ENCODE measurements around the gene RCL1.
A peak's percentile ranks its signal among the peaks of the same experiment; 100 is the strongest.
"Not testable (repeated sequence)": the region's sequence is repeated elsewhere in the genome, so short reads cannot be mapped to it uniquely, and the experiment has no call there.

The RCL1 gene

GRCh38 chr9:4783191-4783590, 9.6 kb upstream of the RCL1 start:
- H3K4me3 ChIP-seq (ENCODE audit: low read length); DNase-seq (ENCODE audit: low read depth, low spot score); H3K27me3 ChIP-seq (ENCODE audit: control insufficient read depth, insufficient read depth, low read length); H3K36me3 ChIP-seq (ENCODE audit: control insufficient read depth, insufficient read depth, low read length); H3K9me3 ChIP-seq (ENCODE audit: control insufficient read depth, insufficient read depth, low read length); H3K4me1 ChIP-seq (ENCODE audit: control insufficient read depth, insufficient read depth, low read length); H3K27ac ChIP-seq (ENCODE audit: low read length): not testable (repeated sequence)
- WGBS (ENCODE audit: insufficient coverage, insufficient read length), result no CpG with 5 or more reads among the region's 4 CpGs

GRCh38 chr9:4784403-4784802, 8.3 kb upstream of the RCL1 start:
- H3K27me3 ChIP-seq (ENCODE audit: control insufficient read depth, insufficient read depth, low read length), result no peaks in the 10 kb centered on the region
- H3K4me3 ChIP-seq (ENCODE audit: low read length), result no peak overlapping the region

GRCh38 chr9:4786599-4786998, 6.1 kb upstream of the RCL1 start:
- DNase-seq (ENCODE audit: low read depth, low spot score), result no peak
- H3K27me3 ChIP-seq (ENCODE audit: control insufficient read depth, insufficient read depth, low read length), result no peaks in the 10 kb centered on the region
- WGBS (ENCODE audit: insufficient coverage, insufficient read length), result no CpG with 5 or more reads among the region's 4 CpGs
- no peaks in the 10 kb centered on the region for H3K36me3 ChIP-seq (ENCODE audit: control insufficient read depth, insufficient read depth, low read length)
- no peak overlapping the region for H3K27ac ChIP-seq (ENCODE audit: low read length)
- no peak overlapping the region for H3K4me3 ChIP-seq (ENCODE audit: low read length)
- no peaks in the 10 kb centered on the region for H3K4me1 ChIP-seq (ENCODE audit: control insufficient read depth, insufficient read depth, low read length)
- no peaks in the 10 kb centered on the region for H3K9me3 ChIP-seq (ENCODE audit: control insufficient read depth, insufficient read depth, low read length)

More at GRCh38 chr9:4784403-4784802, 8.3 kb upstream of the RCL1 start:
- H3K36me3 ChIP-seq (ENCODE audit: control insufficient read depth, insufficient read depth, low read length), result no peaks in the 10 kb centered on the region
- no CpG with 5 or more reads among the region's 2 CpGs for WGBS (ENCODE audit: insufficient coverage, insufficient read length)
- H3K9me3 ChIP-seq (ENCODE audit: control insufficient read depth, insufficient read depth, low read length), result no peaks in the 10 kb centered on the region
- no peak for DNase-seq (ENCODE audit: low read depth, low spot score)
- no peak overlapping the region for H3K27ac ChIP-seq (ENCODE audit: low read length)
- no peaks in the 10 kb centered on the region for H3K4me1 ChIP-seq (ENCODE audit: control insufficient read depth, insufficient read depth, low read length)

- Histone ChIP-seq H3K27ac (ENCODE audit: low read length) (no peak overlapping the region), H3K9me3 (ENCODE audit: control insufficient read depth, insufficient read depth, low read length) (no peaks in the 10 kb centered on the region), H3K27me3 (ENCODE audit: control insufficient read depth, insufficient read depth, low read length) (no peaks in the 10 kb centered on the region), H3K36me3 (ENCODE audit: control insufficient read depth, insufficient read depth, low read length) (no peaks in the 10 kb centered on the region), H3K4me3 (ENCODE audit: low read length) (no peak overlapping the region), H3K4me1 (ENCODE audit: control insufficient read depth, insufficient read depth, low read length) (no peaks in the 10 kb centered on the region)
- WGBS (ENCODE audit: insufficient coverage, insufficient read length), result no CpG with 5 or more reads among the region's 1 CpG
- no peak for DNase-seq (ENCODE audit: low read depth, low spot score)
Measured at GRCh38 chr9:4787876-4788275, 4.9 kb upstream of the RCL1 start.

- Histone ChIP-seq H3K4me3 (ENCODE audit: low read length) (no peak overlapping the region), H3K27ac (ENCODE audit: low read length) (no peak overlapping the region)
- no CpG with 5 or more reads among the region's 6 CpGs for WGBS (ENCODE audit: insufficient coverage, insufficient read length)
Measured at GRCh38 chr9:4788703-4789102, 4.0 kb upstream of the RCL1 start.

GRCh38 chr9:4792054-4792571, 631 bp upstream of the RCL1 start:
- WGBS (ENCODE audit: insufficient coverage, insufficient read length), result no CpG with 5 or more reads among the region's 23 CpGs
- no peak overlapping the region for H3K27ac ChIP-seq (ENCODE audit: low read length)
- H3K27me3 ChIP-seq (ENCODE audit: control insufficient read depth, insufficient read depth, low read length), result no peaks in the 10 kb centered on the region
- no peaks in the 10 kb centered on the region for H3K9me3 ChIP-seq (ENCODE audit: control insufficient read depth, insufficient read depth, low read length)
- H3K4me1 ChIP-seq (ENCODE audit: control insufficient read depth, insufficient read depth, low read length), result peaks cover 3% of the 10 kb centered on the region; the same call in 1 of the 2 replicates
- H3K4me3 ChIP-seq (ENCODE audit: low read length), result peak overlapping the region; percentile 56; the same call in 1 of the 2 replicates
- no peaks in the 10 kb centered on the region for H3K36me3 ChIP-seq (ENCODE audit: control insufficient read depth, insufficient read depth, low read length)
- peak; percentile 27 for DNase-seq (ENCODE audit: low read depth, low spot score)

More at GRCh38 chr9:4788703-4789102, 4.0 kb upstream of the RCL1 start:
- no peaks in the 10 kb centered on the region for H3K36me3 ChIP-seq (ENCODE audit: control insufficient read depth, insufficient read depth, low read length)
- no peaks in the 10 kb centered on the region for H3K4me1 ChIP-seq (ENCODE audit: control insufficient read depth, insufficient read depth, low read length)
- H3K9me3 ChIP-seq (ENCODE audit: control insufficient read depth, insufficient read depth, low read length), result no peaks in the 10 kb centered on the region
- no peaks in the 10 kb centered on the region for H3K27me3 ChIP-seq (ENCODE audit: control insufficient read depth, insufficient read depth, low read length)
- no peak for DNase-seq (ENCODE audit: low read depth, low spot score)

- WGBS (ENCODE audit: insufficient coverage, insufficient read length), result no CpG with 5 or more reads among the region's 23 CpGs
- H3K9me3 ChIP-seq (ENCODE audit: control insufficient read depth, insufficient read depth, low read length), result no peaks in the 10 kb centered on the region
- no peaks in the 10 kb centered on the region for H3K27me3 ChIP-seq (ENCODE audit: control insufficient read depth, insufficient read depth, low read length)
- peaks cover 6% of the 10 kb centered on the region; the same call in 1 of the 2 replicates for H3K4me1 ChIP-seq (ENCODE audit: control insufficient read depth, insufficient read depth, low read length)
- DNase-seq (ENCODE audit: low read depth, low spot score), result no peak
- no peaks in the 10 kb centered on the region for H3K36me3 ChIP-seq (ENCODE audit: control insufficient read depth, insufficient read depth, low read length)
- no peak overlapping the region for H3K27ac ChIP-seq (ENCODE audit: low read length)
- H3K4me3 ChIP-seq (ENCODE audit: low read length), result peak overlapping the region; percentile 72; the same call in 1 of the 2 replicates
Measured at GRCh38 chr9:4793459-4794395, 983 bp downstream of the RCL1 start.

GRCh38 chr9:4794691-4795090, 1.9 kb downstream of the RCL1 start:
- Histone ChIP-seq H3K36me3 (ENCODE audit: control insufficient read depth, insufficient read depth, low read length) (no peaks in the 10 kb centered on the region), H3K4me3 (ENCODE audit: low read length) (no peak overlapping the region), H3K4me1 (ENCODE audit: control insufficient read depth, insufficient read depth, low read length) (peaks cover 6% of the 10 kb centered on the region; the same call in 1 of the 2 replicates), H3K9me3 (ENCODE audit: control insufficient read depth, insufficient read depth, low read length) (no peaks in the 10 kb centered on the region), H3K27me3 (ENCODE audit: control insufficient read depth, insufficient read depth, low read length) (no peaks in the 10 kb centered on the region), H3K27ac (ENCODE audit: low read length) (no peak overlapping the region)
- DNase-seq (ENCODE audit: low read depth, low spot score), result no peak
- WGBS (ENCODE audit: insufficient coverage, insufficient read length), result no CpG with 5 or more reads among the region's 4 CpGs

GRCh38 chr9:4795108-4795507, 2.4 kb downstream of the RCL1 start:
- not testable (repeated sequence) for H3K4me1 ChIP-seq (ENCODE audit: control insufficient read depth, insufficient read depth, low read length); H3K27me3 ChIP-seq (ENCODE audit: control insufficient read depth, insufficient read depth, low read length); H3K4me3 ChIP-seq (ENCODE audit: low read length); DNase-seq (ENCODE audit: low read depth, low spot score); H3K36me3 ChIP-seq (ENCODE audit: control insufficient read depth, insufficient read depth, low read length); H3K9me3 ChIP-seq (ENCODE audit: control insufficient read depth, insufficient read depth, low read length); H3K27ac ChIP-seq (ENCODE audit: low read length)
- WGBS (ENCODE audit: insufficient coverage, insufficient read length), result no CpG with 5 or more reads among the region's 10 CpGs

- Histone ChIP-seq H3K9me3 (ENCODE audit: control insufficient read depth, insufficient read depth, low read length) (no peaks in the 10 kb centered on the region), H3K36me3 (ENCODE audit: control insufficient read depth, insufficient read depth, low read length) (no peaks in the 10 kb centered on the region), H3K4me3 (ENCODE audit: low read length) (no peak overlapping the region), H3K4me1 (ENCODE audit: control insufficient read depth, insufficient read depth, low read length) (peaks cover 6% of the 10 kb centered on the region; the same call in 1 of the 2 replicates), H3K27me3 (ENCODE audit: control insufficient read depth, insufficient read depth, low read length) (no peaks in the 10 kb centered on the region), H3K27ac (ENCODE audit: low read length) (no peak overlapping the region)
- no CpG with 5 or more reads among the region's 2 CpGs for WGBS (ENCODE audit: insufficient coverage, insufficient read length)
- no peak for DNase-seq (ENCODE audit: low read depth, low spot score)
Measured at GRCh38 chr9:4796530-4796929, 3.8 kb downstream of the RCL1 start.

Measured in iPS DF 6.9 (cell line).